ENCODE results near the gene CSMD2.

DNA sequence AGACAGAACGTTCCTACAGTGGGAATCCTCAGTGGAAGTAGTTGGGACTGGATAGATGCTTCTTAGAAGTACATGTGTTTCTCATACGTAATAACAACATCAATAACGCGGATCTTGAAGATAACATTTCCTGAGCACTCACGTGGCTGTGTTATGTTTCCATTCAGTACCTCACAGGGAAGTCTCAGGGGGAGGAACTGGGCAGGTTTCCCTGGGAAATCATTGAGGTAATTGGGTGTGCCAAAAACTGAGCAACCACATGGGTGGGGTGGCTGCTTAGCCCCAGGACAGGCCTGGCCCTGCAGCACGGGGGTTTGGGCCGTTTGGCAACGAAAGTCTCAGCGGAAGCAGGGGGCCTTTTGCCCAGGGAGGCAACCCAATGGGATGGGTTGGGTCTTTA lies 558.8 kb downstream of the CSMD2 start:
- TF ChIP-seq SUZ12 (IDR thresholded peaks at IDR 0.05; ENCODE audit: extremely low read depth, insufficient read depth, insufficient read length) (no peak), ZNF274 (IDR thresholded peaks at IDR 0.05; ENCODE audit: low read depth, low read length) (no peak)

All from NT2/D1 (cell line).